ENCODE results near the gene MSI1.
"Not testable (repeated sequence)": the region's sequence is repeated elsewhere in the genome, so short reads cannot be mapped to it uniquely, and the experiment has no call there.

MSI1 gene

DNA sequence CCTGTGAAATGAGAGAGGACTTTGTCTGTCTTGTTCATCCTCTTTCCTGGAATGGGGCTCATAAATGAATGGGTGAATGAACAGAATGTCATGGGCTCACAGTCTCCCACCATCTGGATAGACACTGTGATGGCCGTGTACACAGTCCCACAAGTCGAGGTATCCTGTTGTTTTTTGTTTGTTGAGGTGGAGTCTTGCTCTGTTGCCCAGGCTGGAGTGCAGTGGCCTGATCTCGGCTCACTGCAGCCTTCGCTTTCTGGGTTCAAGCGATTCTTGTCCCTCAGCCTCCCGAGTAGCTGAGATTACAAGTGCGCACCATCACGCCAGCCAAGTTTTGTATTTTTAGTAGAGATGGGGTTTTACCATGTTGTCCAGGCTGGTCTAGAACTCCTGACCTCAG, 25.3 kb downstream of the MSI1 start:
- in situ Hi-C loops (cut with HindIII; ENCODE audit: low pct_unique_long_range_greater_than_20kb, low sequenced_read_pairs) = no loop called here
- TF ChIP-seq JUND (IDR thresholded peaks at IDR 0.05; ENCODE audit: low read depth) = no peak
- DNase-seq (ENCODE audit: low read depth in 1 of 2, low spot score in 1 of 2) = no peak

DNA sequence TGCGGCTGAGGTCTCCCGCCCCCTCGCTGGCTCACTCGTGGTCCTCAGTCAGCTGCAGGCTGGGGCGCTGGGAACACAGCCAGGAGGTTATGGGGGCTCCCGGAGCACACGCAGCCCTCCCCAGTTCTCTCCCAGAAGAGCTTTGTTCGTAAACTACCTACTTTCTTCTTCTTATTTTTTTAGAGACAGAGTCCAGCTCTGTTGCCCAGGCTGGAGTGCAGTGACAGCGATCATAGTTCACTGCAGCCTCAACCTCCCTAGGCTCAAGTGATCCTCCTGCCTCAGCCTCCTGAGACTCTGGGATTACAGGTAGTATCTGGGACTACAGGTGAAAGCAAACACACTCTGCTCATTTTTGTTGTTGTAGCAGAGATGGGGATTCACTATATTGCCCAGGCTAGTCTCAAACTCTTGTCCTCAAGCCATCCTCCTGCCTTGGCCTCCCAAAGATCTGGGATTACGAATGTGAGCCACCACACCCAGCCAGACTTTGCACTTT, 25.9 kb downstream of the MSI1 start:
- no peak for TF ChIP-seq JUND (IDR thresholded peaks at IDR 0.05; ENCODE audit: low read depth)
- in situ Hi-C loops (cut with HindIII; ENCODE audit: low pct_unique_long_range_greater_than_20kb, low sequenced_read_pairs) = no loop called here
- DNase-seq (ENCODE audit: low read depth in 1 of 2, low spot score in 1 of 2) = no peak

DNA sequence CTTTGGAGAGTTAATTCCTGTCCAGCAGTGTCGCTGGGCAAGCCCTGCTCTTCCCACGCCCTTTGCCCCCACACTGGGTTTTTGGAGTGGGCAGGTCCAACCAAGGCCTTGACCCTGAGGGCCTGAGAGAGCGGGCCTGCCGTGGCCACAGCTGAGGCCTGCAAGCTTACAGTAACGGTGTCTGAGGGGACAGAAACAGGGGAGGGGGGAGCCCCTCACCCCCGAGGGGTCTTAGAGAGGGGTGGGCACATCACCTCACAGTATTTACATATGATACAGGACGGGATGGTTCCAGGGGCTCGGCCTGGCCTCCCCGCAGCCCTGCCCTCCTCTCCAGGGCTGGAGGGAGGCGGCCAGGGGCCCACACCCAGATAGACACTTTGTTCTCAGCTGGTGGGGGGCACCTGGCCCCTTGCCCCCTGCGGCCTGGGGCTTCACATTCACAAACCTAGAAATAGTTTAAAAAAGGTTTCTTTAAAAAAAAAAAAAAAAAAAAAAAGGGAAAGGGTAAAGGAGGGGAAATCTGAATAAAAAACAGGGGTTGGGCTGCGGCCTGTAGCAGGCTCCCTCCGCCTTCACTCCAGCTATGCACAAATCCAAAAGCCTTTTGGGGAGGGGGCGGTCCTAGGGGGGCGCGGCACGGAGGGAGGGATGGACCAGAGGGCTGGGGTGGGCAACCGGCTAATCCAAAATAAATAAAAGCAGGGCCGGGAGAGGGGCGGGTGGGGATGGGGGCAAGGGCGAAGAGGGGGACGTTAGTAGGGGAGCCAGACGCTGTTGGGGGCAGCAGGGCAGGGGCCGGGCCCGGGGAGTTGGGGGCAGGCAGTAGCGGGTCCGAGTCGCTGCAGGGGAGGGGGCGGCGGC, 26.6 kb downstream of the MSI1 start:
- no peak for DNase-seq (ENCODE audit: low read depth in 1 of 2, low spot score in 1 of 2)
- TF ChIP-seq JUND (IDR thresholded peaks at IDR 0.05; ENCODE audit: low read depth) = no peak
- in situ Hi-C loops (cut with HindIII; ENCODE audit: low pct_unique_long_range_greater_than_20kb, low sequenced_read_pairs) = no loop called here

DNA sequence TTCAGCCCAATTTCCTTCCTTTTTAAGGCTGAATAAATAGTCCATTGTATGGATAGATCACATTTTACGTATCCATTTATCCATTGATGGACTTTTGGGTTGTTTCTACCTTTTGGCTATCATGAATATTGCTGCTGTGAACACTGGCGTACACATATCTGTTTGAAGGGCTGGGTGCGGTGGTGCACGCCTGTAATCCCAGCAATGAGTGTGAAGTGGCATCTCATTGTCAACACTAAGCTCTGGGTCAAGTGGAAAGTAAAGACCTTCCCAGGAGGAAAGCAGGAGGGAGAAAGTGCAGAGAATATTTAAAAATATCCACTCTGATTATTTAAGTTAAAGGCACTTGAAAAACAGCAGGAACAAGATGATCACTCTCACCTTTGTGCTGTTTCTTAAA, 29.7 kb downstream of the MSI1 start:
- in situ Hi-C loops (cut with HindIII; ENCODE audit: low pct_unique_long_range_greater_than_20kb, low sequenced_read_pairs) = no loop called here

DNA sequence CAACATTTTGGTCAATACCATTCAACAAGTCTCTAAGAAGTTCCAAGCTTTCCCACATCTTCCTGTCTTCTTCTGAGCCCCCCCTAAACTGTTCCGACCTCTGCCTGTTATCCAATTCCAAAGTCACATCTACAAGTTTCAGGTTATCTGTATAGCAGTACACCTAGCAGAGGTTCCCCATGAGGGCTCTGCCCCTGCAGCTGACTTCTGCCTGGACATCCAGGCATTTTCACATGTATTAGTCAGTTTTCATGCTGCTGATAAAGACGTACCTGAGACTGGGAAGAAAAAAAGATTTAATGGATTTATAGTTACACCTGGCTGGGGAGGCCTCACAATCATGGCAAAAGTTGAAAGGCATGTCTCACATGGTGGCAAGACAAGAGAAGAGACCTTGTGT, 31.2 kb downstream of the MSI1 start:
- in situ Hi-C loops (cut with HindIII; ENCODE audit: low pct_unique_long_range_greater_than_20kb, low sequenced_read_pairs) = no loop called here
- DNase-seq (ENCODE audit: low read depth in 1 of 2, low spot score in 1 of 2) = no peak
- no peak for TF ChIP-seq JUND (IDR thresholded peaks at IDR 0.05; ENCODE audit: low read depth)

More for the DNA sequence above, 29.7 kb downstream of the MSI1 start:
- DNase-seq (ENCODE audit: low read depth in 1 of 2, low spot score in 1 of 2) = no peak
- no peak for TF ChIP-seq JUND (IDR thresholded peaks at IDR 0.05; ENCODE audit: low read depth)

DNA sequence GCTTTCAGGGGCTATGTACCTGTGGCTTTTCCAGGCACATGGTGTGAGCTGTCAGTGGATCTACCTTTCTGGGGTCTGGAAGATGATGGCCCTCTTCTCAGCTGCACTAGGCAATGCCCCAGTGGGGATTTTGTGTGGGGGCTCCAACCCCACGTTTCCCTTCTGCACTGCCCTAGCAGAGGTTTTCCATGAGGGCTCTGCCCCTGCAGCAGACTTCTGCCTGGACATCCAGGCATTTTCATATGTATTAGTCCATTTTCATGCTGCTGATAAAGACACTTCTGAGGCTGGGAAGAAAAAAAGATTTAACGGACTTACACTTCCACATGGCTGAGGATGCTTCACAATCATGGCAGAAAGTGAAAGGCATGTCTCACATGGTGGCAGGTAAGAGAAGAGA, 32.6 kb downstream of the MSI1 start:
- in situ Hi-C loops (cut with HindIII; ENCODE audit: low pct_unique_long_range_greater_than_20kb, low sequenced_read_pairs); DNase-seq (ENCODE audit: low read depth in 1 of 2, low spot score in 1 of 2): not testable (repeated sequence)

DNA sequence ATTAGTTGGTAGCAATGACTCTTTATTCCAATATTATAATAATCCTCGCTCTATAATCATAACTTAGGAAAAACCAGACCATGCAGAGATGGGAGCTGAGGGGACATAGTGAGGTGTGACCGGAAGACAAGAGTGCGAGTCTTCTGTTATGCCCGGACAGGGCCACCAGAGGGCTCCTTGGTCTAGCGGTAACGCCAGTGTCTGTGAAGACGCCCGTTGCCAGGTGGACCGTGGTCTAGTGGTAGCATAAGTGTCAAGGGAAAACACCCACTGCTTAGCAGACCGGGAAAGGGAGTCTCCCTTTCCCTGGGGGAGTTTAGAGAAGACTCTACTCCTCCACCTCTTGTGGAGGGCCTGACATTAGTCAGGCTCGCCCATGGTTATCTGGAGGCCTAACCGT, 33.5 kb downstream of the MSI1 start:
- peak in 1 of 2 experiments; percentile 83 for DNase-seq (ENCODE audit: low read depth in 1 of 2, low spot score in 1 of 2)

DNA sequence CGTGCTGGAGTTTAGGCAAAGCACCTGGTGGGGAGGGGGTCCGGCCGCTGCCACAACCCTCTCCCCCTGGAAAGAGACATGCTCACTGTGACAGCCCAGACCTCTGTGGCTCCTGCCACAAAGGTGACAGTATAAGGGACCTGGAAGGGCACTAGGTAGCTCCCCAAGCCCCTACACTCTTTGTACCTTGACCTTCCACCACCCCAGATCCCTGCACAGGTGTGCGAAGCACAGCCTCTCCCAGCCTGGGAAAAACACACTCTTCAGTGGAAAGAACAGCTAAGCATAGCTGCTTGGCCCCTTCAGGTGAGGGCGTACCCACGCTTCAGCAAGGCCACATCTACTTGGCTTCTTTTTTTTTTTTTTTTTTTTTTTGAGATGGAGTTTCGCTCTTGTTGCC, 36.4 kb downstream of the MSI1 start:
- no peak for DNase-seq (ENCODE audit: low read depth in 1 of 2, low spot score in 1 of 2)
- no peak for TF ChIP-seq JUND (IDR thresholded peaks at IDR 0.05; ENCODE audit: low read depth)
- in situ Hi-C loops (cut with HindIII; ENCODE audit: low pct_unique_long_range_greater_than_20kb, low sequenced_read_pairs) = no loop called here

More for the DNA sequence above, 33.5 kb downstream of the MSI1 start:
- in situ Hi-C loops (cut with HindIII; ENCODE audit: low pct_unique_long_range_greater_than_20kb, low sequenced_read_pairs) = not testable (repeated sequence)

DNA sequence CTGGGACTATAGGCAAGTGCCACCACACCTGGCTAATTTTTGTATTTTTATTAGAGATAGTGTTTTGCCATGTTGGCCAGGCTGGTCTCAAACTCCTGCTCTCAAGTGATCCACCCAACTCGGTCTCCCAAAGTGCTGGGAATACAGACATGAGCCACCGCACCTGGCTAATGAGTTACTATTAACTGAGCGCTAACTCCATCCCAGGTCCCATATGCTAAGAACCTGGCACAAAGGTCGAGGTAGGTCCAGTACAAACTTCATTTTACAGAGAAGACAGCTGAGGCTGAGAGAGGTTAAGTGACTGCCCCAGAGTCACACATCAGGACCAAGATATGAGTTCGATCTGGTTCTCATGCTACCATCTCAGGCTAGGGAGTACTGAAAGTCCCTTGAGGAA, 36.9 kb downstream of the MSI1 start:
- in situ Hi-C loops (cut with HindIII; ENCODE audit: low pct_unique_long_range_greater_than_20kb, low sequenced_read_pairs) = no loop called here
- no peak for DNase-seq (ENCODE audit: low read depth in 1 of 2, low spot score in 1 of 2)
- no peak for TF ChIP-seq JUND (IDR thresholded peaks at IDR 0.05; ENCODE audit: low read depth)

DNA sequence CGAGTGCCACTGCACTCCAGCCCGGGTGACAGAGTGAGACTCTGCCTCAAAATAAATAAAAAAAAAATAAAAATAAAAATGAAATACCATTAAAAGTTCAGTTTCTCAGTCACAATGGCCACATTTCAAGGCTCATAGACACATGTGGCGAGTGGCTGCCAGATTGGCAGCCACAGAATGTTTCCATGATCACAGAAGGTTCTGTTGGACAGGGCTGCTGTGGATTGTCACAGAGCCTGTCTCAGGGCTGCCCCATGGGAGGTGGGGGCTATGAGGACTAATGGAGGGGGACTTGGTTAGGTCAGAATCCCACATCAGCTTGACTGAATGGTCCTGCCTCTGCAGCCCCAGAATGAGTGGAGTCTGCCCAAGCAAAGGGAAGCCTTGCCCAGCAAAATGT, 37.6 kb downstream of the MSI1 start:
- in situ Hi-C loops (cut with HindIII; ENCODE audit: low pct_unique_long_range_greater_than_20kb, low sequenced_read_pairs) = no loop called here
- no peak for TF ChIP-seq JUND (IDR thresholded peaks at IDR 0.05; ENCODE audit: low read depth)
- no peak for DNase-seq (ENCODE audit: low read depth in 1 of 2, low spot score in 1 of 2)

DNA sequence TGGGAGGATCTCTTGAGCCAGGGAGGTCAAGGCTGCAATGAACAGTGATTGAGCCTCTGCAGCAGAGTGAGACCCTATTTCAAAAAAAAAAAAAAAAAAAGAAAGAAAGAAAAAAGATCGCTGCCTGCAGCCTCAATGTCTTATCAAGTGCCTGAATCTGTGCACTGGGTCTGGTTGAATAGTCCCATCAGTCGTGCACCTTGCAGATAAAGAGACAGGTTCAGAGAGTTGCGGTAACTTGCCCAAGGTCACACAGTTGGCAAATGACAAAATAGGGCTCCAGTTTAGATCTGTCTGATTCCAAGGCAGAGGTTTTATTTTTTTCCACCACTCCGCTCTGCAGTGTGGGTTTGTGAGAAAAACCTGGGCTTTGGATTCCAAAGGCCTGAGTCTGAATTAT, 40.7 kb downstream of the MSI1 start:
- no peak for DNase-seq (ENCODE audit: low read depth in 1 of 2, low spot score in 1 of 2)
- TF ChIP-seq JUND (IDR thresholded peaks at IDR 0.05; ENCODE audit: low read depth) = no peak
- in situ Hi-C loops (cut with HindIII; ENCODE audit: low pct_unique_long_range_greater_than_20kb, low sequenced_read_pairs) = no loop called here

DNA sequence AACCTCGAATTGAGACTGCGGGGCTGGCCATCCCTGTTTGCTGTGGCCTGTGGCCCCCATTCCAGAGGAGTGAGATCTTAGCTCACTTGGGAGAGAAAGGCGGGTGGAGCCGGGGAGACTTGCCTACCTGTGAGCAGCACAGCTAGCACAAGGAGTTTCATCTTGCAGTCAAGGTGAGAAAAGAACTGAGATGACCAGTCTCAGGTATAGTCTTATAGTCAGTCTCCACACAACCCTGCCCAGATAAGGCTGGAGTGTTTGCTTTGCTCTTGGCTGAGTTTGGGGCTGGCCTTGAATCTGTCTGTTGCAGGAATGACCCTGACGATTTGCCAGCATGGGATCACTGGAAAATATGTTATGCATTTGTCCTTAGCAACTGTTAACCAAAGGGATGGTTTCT, 41.4 kb downstream of the MSI1 start, which contains the start of gene PLA2G1B:
TSS of gene PLA2G1B (minus strand) at position 187 of the 400 bp plus-strand sequence. CDS start at position 161, 26 bp downstream.
- DNase-seq (ENCODE audit: low read depth in 1 of 2, low spot score in 1 of 2) = no peak
- TF ChIP-seq JUND (IDR thresholded peaks at IDR 0.05; ENCODE audit: low read depth) = no peak
- in situ Hi-C loops (cut with HindIII; ENCODE audit: low pct_unique_long_range_greater_than_20kb, low sequenced_read_pairs) = no loop called here

DNA sequence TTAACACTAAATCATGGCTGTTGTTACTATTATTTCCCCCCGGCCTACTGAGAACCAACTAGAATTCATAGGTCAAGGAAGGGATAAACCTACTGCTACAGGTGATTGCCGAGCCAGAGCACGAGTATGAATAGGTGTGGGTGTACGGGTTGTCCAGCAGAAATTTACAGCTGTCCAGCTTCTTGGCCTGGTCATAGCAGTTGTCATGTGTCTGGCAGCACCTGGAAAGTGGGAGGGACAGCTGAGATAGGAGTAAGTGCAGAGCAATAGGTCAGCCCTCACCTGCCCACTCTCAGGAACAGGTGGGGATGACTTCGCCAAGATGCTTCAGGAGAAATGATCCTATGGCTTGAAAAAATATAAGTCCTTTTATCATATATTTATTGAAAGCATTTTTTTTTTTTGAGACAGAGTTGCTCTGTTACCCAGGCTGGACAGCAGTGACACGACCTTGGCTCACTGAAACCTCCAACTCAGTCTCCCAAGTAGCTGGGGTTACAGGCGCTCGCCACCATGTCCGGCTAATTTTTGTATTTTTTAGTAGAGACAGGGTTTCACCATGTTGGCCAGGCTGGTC, 44.0 kb downstream of the MSI1 start:
- in situ Hi-C loops (cut with HindIII; ENCODE audit: low pct_unique_long_range_greater_than_20kb, low sequenced_read_pairs) = no loop called here
- DNase-seq (ENCODE audit: low read depth in 1 of 2, low spot score in 1 of 2) = no peak
- TF ChIP-seq JUND (IDR thresholded peaks at IDR 0.05; ENCODE audit: low read depth) = no peak
